OCI-LY7 (cell line): ENCODE measurements around the gene G6PC3. TPM values are rescaled to one million over a fixed set of nuclear protein-coding genes. Genes with fewer than 3 reads are reported as not detected.

Experiments
- BruUV-seq: library from RNA; stranded (reverse); fragments of 400-500 nt; replicated peaks from 2 replicates; lab custom pipeline; 2021; lab: Mats Ljungman, UMichigan
- CTCF ChIA-PET: fragments of 300-600 bp; sonication (Branson Sonifier 250); formaldehyde crosslinking; loops from one replicate; lab custom pipeline; 2022; ENCODE audit warnings: antibody characterized with exemption; ENCODE audit not compliant: unreplicated experiment; lab: Charles Lee
- POLR2A ChIA-PET: fragments of 300-600 bp; sonication (Branson Sonifier 250); formaldehyde crosslinking; loops from one replicate; lab custom pipeline; 2022; ENCODE audit warnings: antibody characterized with exemption; lab: Charles Lee
- DNase-seq: peaks from one replicate; pipeline ENCODE4 v3.0.0-alpha.2; 2015; ENCODE audit warnings: low spot score
- H2AFZ ChIP-seq: fragments of 200-600 bp; sonication (generic), shearing (Covaris generic); 2 replicates; pipeline ENCODE4 v1.6.1; 2014; ENCODE audit warnings: mild to moderate bottlenecking, antibody characterized with exemption, low read length, moderate library complexity
- H3K27ac ChIP-seq: fragments of 200-600 bp; sonication (generic); 2 replicates; pipeline ENCODE4 v1.5.1; 2014; ENCODE audit warnings: mixed run types, low read depth, mild to moderate bottlenecking, moderate library complexity, low read length, inconsistent platforms; ENCODE audit not compliant: poor library complexity, severe bottlenecking
- H3K36me3 ChIP-seq: fragments of 200-600 bp; sonication (generic); 2 replicates; pipeline ENCODE4 v1.6.1; 2014; ENCODE audit warnings: mild to moderate bottlenecking, antibody characterized with exemption, low read length, moderate library complexity, mixed read lengths; ENCODE audit not compliant: insufficient read depth
- H3K4me1 ChIP-seq: fragments of 200-600 bp; sonication (generic); 2 replicates; pipeline ENCODE4 v1.5.1; 2014; ENCODE audit warnings: mild to moderate bottlenecking, low read length; ENCODE audit not compliant: insufficient read depth, poor library complexity, severe bottlenecking
- H3K4me2 ChIP-seq: fragments of 200-600 bp; sonication (generic); 2 replicates; pipeline ENCODE4 v1.6.1; 2014; ENCODE audit warnings: mild to moderate bottlenecking, low read length
- H3K4me3 ChIP-seq: fragments of 200-600 bp; sonication (generic); 2 replicates; pipeline ENCODE4 v1.5.1; 2014; ENCODE audit warnings: mild to moderate bottlenecking, low read depth, low read length; ENCODE audit not compliant: poor library complexity, severe bottlenecking
- H3K79me2 ChIP-seq: fragments of 200-600 bp; sonication (generic); 2 replicates; pipeline ENCODE4 v1.6.1; 2016; ENCODE audit warnings: low read depth, mild to moderate bottlenecking, low read length, moderate library complexity, mixed read lengths; ENCODE audit not compliant: insufficient read depth
- H3K9me2 ChIP-seq: fragments of 200-600 bp; sonication (generic); 2 replicates; pipeline ENCODE4 v1.6.1; 2016; ENCODE audit warnings: mild to moderate bottlenecking, low read length, mixed read lengths; ENCODE audit not compliant: insufficient read depth
- H3K9me3 ChIP-seq: fragments of 200-600 bp; sonication (generic); 2 replicates; pipeline ENCODE4 v1.6.1; 2014; ENCODE audit warnings: mild to moderate bottlenecking, mixed run types, low read length, mixed read lengths
- H4K20me1 ChIP-seq: fragments of 200-600 bp; sonication (generic); 2 replicates; pipeline ENCODE4 v1.6.1; 2014; ENCODE audit warnings: mild to moderate bottlenecking, antibody characterized with exemption, low read length, moderate library complexity, mixed read lengths; ENCODE audit not compliant: insufficient read depth
- EZH2phosphoT487 ChIP-seq: fragments of 200-600 bp; sonication (generic); IDR thresholded peaks from 2 replicates; pipeline ENCODE4 v1.6.1; 2018; ENCODE audit warnings: low read depth, borderline replicate concordance, mild to moderate bottlenecking, mixed run types, antibody characterized with exemption, low read length, moderate library complexity, mixed read lengths
- intact Hi-C: fragments of 100-400 bp; cut with micrococcal nuclease; formaldehyde crosslinking; loops from one replicate; pipeline ENCODE4 v1.10.0; 2022; ENCODE audit not compliant: unreplicated experiment
- total RNA-seq, 2 experiments: library from RNA; depleted of rRNA in 1 of 2; stranded (reverse); fragments of >200 nt in 1 of 2; shearing (Covaris generic) in 1 of 2; gene quantifications; 2 replicates each; pipeline ENCODE4 v1.2.3, GENCODE V29; 2014 to 2022
- TF ChIP-seq, protein P1 (sequence below): fragments of 200-600 bp; sonication (generic); conservative IDR thresholded peaks from 2 replicates; pipeline ENCODE4 v1.5.1; 2014; ENCODE audit warnings: mild to moderate bottlenecking, antibody characterized with exemption, low read length, moderate library complexity, mixed read lengths

The G6PC3 gene
- total RNA-seq, 2 experiments from 2014 or later = 20.6 to 46.1 TPM

- Histone ChIP-seq H4K20me1 (no peaks in the 10 kb centered on the region), H3K9me2 (no peaks in the 10 kb centered on the region), H3K4me2 (no peak overlapping the region), H2AFZ (no peak overlapping the region), H3K27ac (no peak overlapping the region), H3K36me3 (peaks cover 4% of the 10 kb centered on the region), H3K9me3 (no peaks in the 10 kb centered on the region), H3K4me3 (no peak overlapping the region), H3K79me2 (no peaks in the 10 kb centered on the region), H3K4me1 (peaks cover 32% of the 10 kb centered on the region)
- DNase-seq = no peak
- POLR2A ChIA-PET = interaction anchor here (0.6 kb wide), 1 partner anchor 110 kb away, joined by 3 read pairs; no protein-coding TSS in a partner anchor
- no peak for TF ChIP-seq EZH2phosphoT487
- TF ChIP-seq, protein P1, sequence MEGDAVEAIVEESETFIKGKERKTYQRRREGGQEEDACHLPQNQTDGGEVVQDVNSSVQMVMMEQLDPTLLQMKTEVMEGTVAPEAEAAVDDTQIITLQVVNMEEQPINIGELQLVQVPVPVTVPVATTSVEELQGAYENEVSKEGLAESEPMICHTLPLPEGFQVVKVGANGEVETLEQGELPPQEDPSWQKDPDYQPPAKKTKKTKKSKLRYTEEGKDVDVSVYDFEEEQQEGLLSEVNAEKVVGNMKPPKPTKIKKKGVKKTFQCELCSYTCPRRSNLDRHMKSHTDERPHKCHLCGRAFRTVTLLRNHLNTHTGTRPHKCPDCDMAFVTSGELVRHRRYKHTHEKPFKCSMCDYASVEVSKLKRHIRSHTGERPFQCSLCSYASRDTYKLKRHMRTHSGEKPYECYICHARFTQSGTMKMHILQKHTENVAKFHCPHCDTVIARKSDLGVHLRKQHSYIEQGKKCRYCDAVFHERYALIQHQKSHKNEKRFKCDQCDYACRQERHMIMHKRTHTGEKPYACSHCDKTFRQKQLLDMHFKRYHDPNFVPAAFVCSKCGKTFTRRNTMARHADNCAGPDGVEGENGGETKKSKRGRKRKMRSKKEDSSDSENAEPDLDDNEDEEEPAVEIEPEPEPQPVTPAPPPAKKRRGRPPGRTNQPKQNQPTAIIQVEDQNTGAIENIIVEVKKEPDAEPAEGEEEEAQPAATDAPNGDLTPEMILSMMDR = no peak
- CTCF ChIA-PET = no interaction called here
- BruUV-seq = no TSS peak
- intact Hi-C loops = no loop called here
These were observed 36.3 kb downstream of the G6PC3 start for GRCh38 chr17:44106801-44107200.

DNA sequence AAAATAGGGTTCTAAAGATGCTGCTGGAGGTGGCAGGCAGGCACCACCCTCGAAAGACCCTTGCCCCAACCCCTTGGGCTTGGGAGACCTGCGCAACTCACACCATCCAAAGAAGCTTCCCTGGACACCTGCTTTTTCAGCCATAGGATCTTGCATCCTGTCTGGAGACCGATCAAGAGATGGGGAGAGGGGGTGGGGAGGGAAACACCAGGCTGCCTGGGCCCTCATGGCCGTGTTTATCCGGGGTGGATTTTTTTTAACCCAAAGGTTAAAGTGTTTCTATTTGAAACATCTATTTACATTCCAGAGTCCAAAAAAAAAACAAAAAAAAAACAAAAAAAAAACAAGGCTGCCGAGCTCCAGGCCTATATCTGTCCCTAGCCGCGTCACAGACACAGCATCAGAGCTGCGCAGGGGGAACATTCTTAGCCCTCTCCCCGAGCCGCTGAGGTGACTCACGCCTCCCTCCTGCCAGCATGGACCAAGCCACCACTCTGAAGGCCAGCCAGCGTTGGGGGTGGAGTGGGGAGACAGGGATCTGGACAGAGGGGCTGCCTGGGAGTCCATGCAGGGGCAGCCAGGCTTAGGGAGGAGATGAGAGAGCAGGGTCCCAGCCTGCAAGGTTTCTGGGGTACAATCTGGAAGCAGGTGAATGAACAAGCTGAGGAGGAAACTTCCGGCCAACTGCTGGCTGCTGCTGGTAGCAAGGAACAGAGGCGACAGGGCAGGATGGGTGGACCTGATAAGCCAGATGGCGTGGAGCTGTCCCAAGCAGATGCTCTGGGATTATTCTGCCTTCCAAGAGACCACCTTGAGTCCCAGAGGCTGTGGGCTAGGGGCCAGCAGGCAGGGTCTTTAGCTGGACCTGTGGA, 38.1 kb downstream of the G6PC3 start:
- Histone ChIP-seq H3K79me2 (no peaks in the 10 kb centered on the region), H2AFZ (no peak overlapping the region), H3K36me3 (peaks cover 4% of the 10 kb centered on the region), H3K4me1 (peaks cover 43% of the 10 kb centered on the region), H3K4me2 (no peak overlapping the region), H3K27ac (no peak overlapping the region), H3K4me3 (no peak overlapping the region), H4K20me1 (no peaks in the 10 kb centered on the region), H3K9me3 (no peaks in the 10 kb centered on the region), H3K9me2 (no peaks in the 10 kb centered on the region)
- CTCF ChIA-PET = no interaction called here
- DNase-seq = no peak
- no peak for TF ChIP-seq EZH2phosphoT487
- TF ChIP-seq, protein P1 = no peak
- POLR2A ChIA-PET = no interaction called here
- intact Hi-C loops = no loop called here
- no TSS peak for BruUV-seq

- Histone ChIP-seq H4K20me1 (no peaks in the 10 kb centered on the region), H2AFZ (no peak overlapping the region), H3K79me2 (no peaks in the 10 kb centered on the region), H3K4me3 (no peak overlapping the region), H3K27ac (no peak overlapping the region), H3K36me3 (peaks cover 4% of the 10 kb centered on the region), H3K9me3 (no peaks in the 10 kb centered on the region), H3K4me2 (no peak overlapping the region), H3K4me1 (peaks cover 43% of the 10 kb centered on the region), H3K9me2 (no peaks in the 10 kb centered on the region)
- POLR2A ChIA-PET = no interaction called here
- intact Hi-C loops = no loop called here
- TF ChIP-seq, protein P1 = no peak
- no peak for TF ChIP-seq EZH2phosphoT487
- CTCF ChIA-PET = no interaction called here
- DNase-seq = no peak
- no TSS peak for BruUV-seq
These were observed 38.7 kb downstream of the G6PC3 start for GRCh38 chr17:44109312-44109630.
